ENCODE data around the gene ADGRL1.
A peak's percentile ranks its signal among the peaks of the same experiment; 100 is the strongest.
"Not testable (repeated sequence)": the region's sequence is repeated elsewhere in the genome, so short reads cannot be mapped to it uniquely, and the experiment has no call there.

The ADGRL1 gene

GRCh38 chr19:14196105-14196504, 9.9 kb downstream of the ADGRL1 start:
- not testable (repeated sequence) for H3K4me3 Mint-ChIP-seq; H3K9me3 Mint-ChIP-seq; H3K27ac Mint-ChIP-seq; H3K27me3 Mint-ChIP-seq (ENCODE audit: low read depth, poor library complexity); H3K36me3 Mint-ChIP-seq (ENCODE audit: low read depth)
- peak; percentile 57 for TF ChIP-seq CTCF (IDR thresholded peaks at IDR 0.05)
- DNase-seq, result peak; percentile 80
- peaks cover 34% of the 10 kb centered on the region for H3K4me1 Mint-ChIP-seq

- peaks cover 35% of the 10 kb centered on the region for H3K4me1 Mint-ChIP-seq
- DNase-seq; H3K36me3 Mint-ChIP-seq (ENCODE audit: low read depth); H3K27ac Mint-ChIP-seq; H3K4me3 Mint-ChIP-seq; H3K9me3 Mint-ChIP-seq; H3K27me3 Mint-ChIP-seq (ENCODE audit: low read depth, poor library complexity): not testable (repeated sequence)
Measured at GRCh38 chr19:14195216-14195615, 10.8 kb downstream of the ADGRL1 start.

- Mint-ChIP-seq H3K9me3 (no peaks in the 10 kb centered on the region), H3K27ac (no peak overlapping the region), H3K36me3 (ENCODE audit: low read depth) (peaks cover 18% of the 10 kb centered on the region), H3K4me3 (no peak overlapping the region), H3K4me1 (peaks cover 54% of the 10 kb centered on the region), H3K27me3 (ENCODE audit: low read depth, poor library complexity) (peaks cover 3% of the 10 kb centered on the region)
- no peak for DNase-seq
- TF ChIP-seq CTCF (IDR thresholded peaks at IDR 0.05), result no peak
Measured at GRCh38 chr19:14189415-14189814, 16.6 kb downstream of the ADGRL1 start.

GRCh38 chr19:14188086-14188485, 17.9 kb downstream of the ADGRL1 start:
- H3K9me3 Mint-ChIP-seq; DNase-seq; H3K4me3 Mint-ChIP-seq; H3K27me3 Mint-ChIP-seq (ENCODE audit: low read depth, poor library complexity): not testable (repeated sequence)
- peaks cover 18% of the 10 kb centered on the region for H3K36me3 Mint-ChIP-seq (ENCODE audit: low read depth)
- H3K4me1 Mint-ChIP-seq, result peaks cover 52% of the 10 kb centered on the region
- H3K27ac Mint-ChIP-seq, result peak overlapping the region; percentile 74

GRCh38 chr19:14187561-14187960, 18.4 kb downstream of the ADGRL1 start:
- Mint-ChIP-seq H3K36me3 (ENCODE audit: low read depth) (peaks cover 18% of the 10 kb centered on the region), H3K4me3 (no peak overlapping the region), H3K9me3 (no peaks in the 10 kb centered on the region), H3K27me3 (ENCODE audit: low read depth, poor library complexity) (no peaks in the 10 kb centered on the region), H3K4me1 (peaks cover 52% of the 10 kb centered on the region), H3K27ac (no peak overlapping the region)
- TF ChIP-seq CTCF (IDR thresholded peaks at IDR 0.05), result no peak
- DNase-seq, result no peak

- H3K27ac Mint-ChIP-seq, H3K4me3 Mint-ChIP-seq: not testable (repeated sequence)
Measured at GRCh38 chr19:14186684-14187083, 19.3 kb downstream of the ADGRL1 start.

GRCh38 chr19:14185691-14186090, 20.3 kb downstream of the ADGRL1 start:
- Mint-ChIP-seq H3K4me1 (peaks cover 45% of the 10 kb centered on the region), H3K36me3 (ENCODE audit: low read depth) (peaks cover 14% of the 10 kb centered on the region)
- not testable (repeated sequence) for H3K9me3 Mint-ChIP-seq; H3K27me3 Mint-ChIP-seq (ENCODE audit: low read depth, poor library complexity); H3K4me3 Mint-ChIP-seq; DNase-seq; H3K27ac Mint-ChIP-seq

More at GRCh38 chr19:14186684-14187083, 19.3 kb downstream of the ADGRL1 start:
- H3K9me3 Mint-ChIP-seq; H3K27me3 Mint-ChIP-seq (ENCODE audit: low read depth, poor library complexity); DNase-seq: not testable (repeated sequence)
- Mint-ChIP-seq H3K36me3 (ENCODE audit: low read depth) (peaks cover 18% of the 10 kb centered on the region), H3K4me1 (peaks cover 52% of the 10 kb centered on the region)

GRCh38 chr19:14185158-14185557, 20.8 kb downstream of the ADGRL1 start:
- Mint-ChIP-seq H3K4me1 (peaks cover 41% of the 10 kb centered on the region), H3K27ac (no peak overlapping the region), H3K9me3 (no peaks in the 10 kb centered on the region), H3K4me3 (no peak overlapping the region), H3K36me3 (ENCODE audit: low read depth) (peaks cover 10% of the 10 kb centered on the region), H3K27me3 (ENCODE audit: low read depth, poor library complexity) (no peaks in the 10 kb centered on the region)
- DNase-seq, result no peak
- TF ChIP-seq CTCF (IDR thresholded peaks at IDR 0.05), result no peak
